Epithelial cell of proximal tubule (primary cell): ENCODE data around the gene GGT7. TPM values are rescaled to one million over a fixed set of nuclear protein-coding genes. Genes with fewer than 3 reads are reported as not detected.

ENCODE experiments used
- DNase-seq: peaks from one replicate; pipeline ENCODE4 v3.0.0-alpha.2; 2011; ENCODE audit warnings: low read depth
- H3K4me3 ChIP-seq: 2 replicates; pipeline ENCODE4 v1.5.1; 2011; ENCODE audit warnings: low read depth, mild to moderate bottlenecking, low read length
- CTCF ChIP-seq: conservative IDR thresholded peaks from 2 replicates; pipeline ENCODE4 v1.5.1; 2012; ENCODE audit warnings: low read depth, mild to moderate bottlenecking, low read length
- total RNA-seq: library from RNA; depleted of rRNA; stranded (reverse); fragments of >200 nt; gene quantifications from 2 replicates; pipeline ENCODE4 v1.2.3, GENCODE V29; 2015

The GGT7 gene
- total RNA-seq, 1 donor from 2014 or later = 9.2 TPM

GRCh38 chr20:34862724-34863123 is 9.9 kb downstream of the GGT7 start:
- DNase-seq = no peak
- H3K4me3 ChIP-seq = no peak overlapping the region
- no peak for TF ChIP-seq CTCF

GRCh38 chr20:34861386-34862084 is 11.1 kb downstream of the GGT7 start:
- DNase-seq = no peak
- TF ChIP-seq CTCF = no peak
- no peak overlapping the region for H3K4me3 ChIP-seq

GRCh38 chr20:34859826-34860545 is 12.7 kb downstream of the GGT7 start:
- DNase-seq = no peak
- no peak overlapping the region for H3K4me3 ChIP-seq
- no peak for TF ChIP-seq CTCF

GRCh38 chr20:34859367-34859766 is 13.3 kb downstream of the GGT7 start:
- DNase-seq = no peak
- no peak overlapping the region for H3K4me3 ChIP-seq
- TF ChIP-seq CTCF = no peak

GRCh38 chr20:34852298-34852697 is 20.4 kb downstream of the GGT7 start:
- H3K4me3 ChIP-seq = no peak overlapping the region
- DNase-seq = no peak
- no peak for TF ChIP-seq CTCF

- no peak for TF ChIP-seq CTCF
- no peak overlapping the region for H3K4me3 ChIP-seq
- no peak for DNase-seq
These were observed 21.7 kb downstream of the GGT7 start for GRCh38 chr20:34850969-34851368.
